ENCODE data around the gene CCDC68. TPM values are rescaled to one million over a fixed set of nuclear protein-coding genes. Genes with fewer than 3 reads are reported as not detected.

CCDC68 gene
- total and polyA plus RNA-seq, 2 of the 4 experiments (the other 2 are of a cell fraction) = 0.46 to 0.54 TPM

DNA sequence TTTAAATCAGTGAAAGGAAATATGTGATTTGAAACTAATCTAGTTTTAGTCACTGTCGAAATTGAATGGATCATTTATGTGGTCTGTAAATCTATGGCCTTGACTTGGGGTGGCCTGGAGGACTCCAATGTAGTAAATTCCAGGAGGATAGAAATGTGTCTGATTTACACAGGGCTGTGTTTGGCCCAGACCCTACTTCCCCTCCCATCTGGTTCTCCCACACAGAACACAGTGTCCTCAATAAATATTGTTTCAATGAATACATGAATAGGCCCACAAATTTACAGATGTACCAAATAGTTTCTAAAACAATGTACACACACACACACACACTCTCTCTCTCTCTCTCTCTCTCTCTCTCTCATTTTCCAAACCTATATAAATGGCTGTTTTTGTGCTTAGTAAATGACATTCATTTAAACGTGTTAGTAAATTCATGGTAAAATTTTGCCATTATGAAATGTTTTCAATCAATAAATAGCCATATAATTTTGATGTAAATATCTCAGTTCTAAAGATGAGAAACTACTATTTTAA is 1.9 kb downstream of the CCDC68 start:
- H2AK9ac ChIP-seq (replicated peaks; ENCODE audit: low read depth, low read length, poor library complexity) = no peak overlapping the region
- no CpG with 5 or more reads among the region's 2 CpGs for WGBS, 2 experiments (ENCODE audit: extremely low coverage in 2 of 2, insufficient read length in 1 of 2)
- peak overlapping the region; percentile 47; the same call in 1 of the 2 replicates for H2BK120ac ChIP-seq (ENCODE audit: low read depth, low read length)
- no peak overlapping the region for H4K91ac ChIP-seq (ENCODE audit: insufficient read depth, low read depth, low read length)
- peak overlapping the region; percentile 65; the same call in 1 of the 3 replicates for H2BK15ac ChIP-seq (ENCODE audit: low read depth, low read length)
- peak overlapping the region; percentile 43; the same call in 1 of the 2 replicates for H3K18ac ChIP-seq (ENCODE audit: low read depth, low read length)
- peak overlapping the region; percentile 60; the same call in 1 of the 2 replicates for H3K27ac ChIP-seq (ENCODE audit: insufficient read depth, low read length)
- TF ChIP-seq BHLHE40 (IDR thresholded peaks at IDR 0.05; ENCODE audit: low read depth, low read length) = no peak
- TF ChIP-seq CHD1 (IDR thresholded peaks at IDR 0.05; ENCODE audit: low read depth, low read length) = no peak
- no peak for TF ChIP-seq SMC3 (IDR thresholded peaks at IDR 0.05; ENCODE audit: low read depth, low read length)
- TF ChIP-seq RCOR1 (IDR thresholded peaks at IDR 0.05; ENCODE audit: insufficient replicate concordance, low read length) = no peak
- TF ChIP-seq, protein P1, sequence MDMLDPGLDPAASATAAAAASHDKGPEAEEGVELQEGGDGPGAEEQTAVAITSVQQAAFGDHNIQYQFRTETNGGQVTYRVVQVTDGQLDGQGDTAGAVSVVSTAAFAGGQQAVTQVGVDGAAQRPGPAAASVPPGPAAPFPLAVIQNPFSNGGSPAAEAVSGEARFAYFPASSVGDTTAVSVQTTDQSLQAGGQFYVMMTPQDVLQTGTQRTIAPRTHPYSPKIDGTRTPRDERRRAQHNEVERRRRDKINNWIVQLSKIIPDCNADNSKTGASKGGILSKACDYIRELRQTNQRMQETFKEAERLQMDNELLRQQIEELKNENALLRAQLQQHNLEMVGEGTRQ (IDR thresholded peaks at IDR 0.05; ENCODE audit: low read depth, low read length) = no peak
- TF ChIP-seq MAZ (IDR thresholded peaks at IDR 0.05; ENCODE audit: borderline replicate concordance, low read depth, low read length) = no peak
- no peak for TF ChIP-seq MXI1 (IDR thresholded peaks at IDR 0.05; ENCODE audit: borderline replicate concordance, low read depth, low read length)
- TF ChIP-seq MAFK (IDR thresholded peaks at IDR 0.05; ENCODE audit: low read depth, low read length) = no peak
- no peak for TF ChIP-seq POLR2A (IDR thresholded peaks at IDR 0.05; ENCODE audit: low read depth, low read length)
- no peak for TF ChIP-seq RFX5 (IDR thresholded peaks at IDR 0.05; ENCODE audit: low read depth, low read length)
- H3K27me3 ChIP-seq (ENCODE audit: control insufficient read depth, insufficient read depth, low read length) = no peaks in the 10 kb centered on the region
- H3K4me1 ChIP-seq (ENCODE audit: control insufficient read depth, insufficient read depth, low read length) = peaks cover 7% of the 10 kb centered on the region
- DNase-seq = no peak
- dilution Hi-C loops (cut with HindIII; ENCODE audit: low sequenced_read_pairs, unreplicated experiment) = no loop called here
- H3K9me1 ChIP-seq (ENCODE audit: insufficient read depth, low read length) = peaks cover 7% of the 10 kb centered on the region
- H3K56ac ChIP-seq (ENCODE audit: extremely low read depth, insufficient read depth, low read length) = no peak overlapping the region
- no peak overlapping the region for H3K9ac ChIP-seq (ENCODE audit: low read depth, low read length)
- peak overlapping the region; percentile 69; the same call in 1 of the 2 replicates for H3K4ac ChIP-seq (ENCODE audit: low read depth, low read length)
- no peak overlapping the region for H3K23ac ChIP-seq (ENCODE audit: low read depth, low read length)
- H3K4me3 ChIP-seq (ENCODE audit: insufficient read depth, low read depth, low read length) = no peak overlapping the region
- intact Hi-C loops (cut with micrococcal nuclease) = no loop called here
- peak overlapping the region; percentile 37; the same call in 1 of the 2 replicates for H3K14ac ChIP-seq (replicated peaks; ENCODE audit: low read depth, low read length)
- no peak for ATAC-seq (ENCODE audit: low read depth)
- H4K5ac ChIP-seq (ENCODE audit: low read depth, low read length) = peak overlapping the region; percentile 53; the same call in 1 of the 2 replicates
- peaks cover 0 to 3% of the 10 kb centered on the region in 2 experiments; a peak in 2 of 4 replicates for H3K79me1 ChIP-seq (ENCODE audit: low read depth in 1 of 2, low read length in 2 of 2)
- in situ Hi-C loops (cut with MboI; ENCODE audit: low sequenced_read_pairs) = no loop called here
- ChIA-PET CTCF (interaction anchor here (0.6 to 1.6 kb wide), 2 partner anchors 25 to 1659 kb away, joined by 4 to 5 read pairs; no protein-coding TSS in a partner anchor), POLR2A (ENCODE audit: unreplicated experiment) (interaction anchor here (0.6 kb wide), 1 partner anchor 12 kb away, joined by 4 read pairs; no protein-coding TSS in a partner anchor)
- H3K4me2 ChIP-seq (ENCODE audit: low read depth, low read length) = peak overlapping the region; percentile 65; the same call in 1 of the 2 replicates
- H4K20me1 ChIP-seq (ENCODE audit: insufficient read depth, low read length) = no peaks in the 10 kb centered on the region
- H2AFZ ChIP-seq (replicated peaks; ENCODE audit: low read length, poor library complexity) = no peak overlapping the region
- peak overlapping the region; percentile 27; the same call in 1 of the 2 replicates for H2AK5ac ChIP-seq (ENCODE audit: low read depth, low read length)
- H4K8ac ChIP-seq (ENCODE audit: low read depth in 2 of 2, low read length in 2 of 2) = peak overlapping the region in 1 of 2 experiments; percentile 54; a peak in 1 of 4 replicates
- no peak overlapping the region for H2BK5ac ChIP-seq (ENCODE audit: low read depth, low read length, poor library complexity, severe bottlenecking)
- H3K9me3 ChIP-seq (ENCODE audit: control insufficient read depth, insufficient read depth, low read length) = peaks cover 3% of the 10 kb centered on the region; the same call in 1 of the 2 replicates
- H2BK20ac ChIP-seq (ENCODE audit: low read depth, low read length) = peak overlapping the region; percentile 48; the same call in 1 of the 2 replicates
- BruUV-seq (replicated peaks) = no TSS peak
- no peaks in the 10 kb centered on the region for H3K36me3 ChIP-seq (ENCODE audit: control insufficient read depth, insufficient read depth, low read length)

All from IMR-90 (cell line).